WTC11 (cell line): ENCODE data around the gene THSD8. TPM values are rescaled to one million over a fixed set of nuclear protein-coding genes. Genes with fewer than 3 reads are reported as not detected.

Source experiments
- ATAC-seq: fragments of 200-7000 bp; cut with Tn5 transposase; 2 replicates; pipeline ENCODE4 v1.10.0; 2021; ENCODE audit warnings: mild to moderate bottlenecking, moderate library complexity
- CTCF ChIA-PET: fragments of 300-600 bp; sonication (Branson Sonifier 250); formaldehyde crosslinking; loops from one replicate; lab custom pipeline; 2021; ENCODE audit warnings: antibody characterized with exemption; lab: Charles Lee
- POLR2A ChIA-PET: fragments of 350-600 bp; sonication (Branson Sonifier 250); formaldehyde crosslinking; loops from one replicate; lab custom pipeline; 2021; ENCODE audit warnings: antibody characterized with exemption; lab: Charles Lee
- DNase-seq: peaks from one replicate; pipeline ENCODE4 v3.0.0; 2021; ENCODE audit warnings: low spot score
- H3K27ac Mint-ChIP-seq: 2 replicates; pipeline ENCODE4 v1.8.0; 2021; ENCODE audit warnings: mixed read lengths
- H3K27me3 Mint-ChIP-seq: 2 replicates; pipeline ENCODE4 v1.8.0; 2021; ENCODE audit warnings: low read depth, mild to moderate bottlenecking, moderate library complexity, mixed read lengths
- H3K36me3 Mint-ChIP-seq: 2 replicates; pipeline ENCODE4 v1.8.0; 2021; ENCODE audit warnings: mixed read lengths
- H3K4me1 Mint-ChIP-seq: 2 replicates; pipeline ENCODE4 v1.8.0; 2022; ENCODE audit warnings: mixed read lengths
- H3K4me3 Mint-ChIP-seq: 2 replicates; pipeline ENCODE4 v1.8.0; 2021; ENCODE audit warnings: mild to moderate bottlenecking, moderate library complexity, mixed read lengths
- H3K9me3 Mint-ChIP-seq: 2 replicates; pipeline ENCODE4 v1.8.0; 2021; ENCODE audit warnings: mixed read lengths
- ATF1 ChIP-seq: sonication (generic); formaldehyde crosslinking; IDR thresholded peaks from 2 replicates; pipeline ENCODE4 v1.8.1; 2023; ENCODE audit warnings: mild to moderate bottlenecking, moderate library complexity, missing genetic modification reagents
- CREB1 ChIP-seq: sonication (generic); formaldehyde crosslinking; IDR thresholded peaks from 2 replicates; pipeline ENCODE4 v1.8.0; 2023; ENCODE audit warnings: mild to moderate bottlenecking, missing genetic modification reagents
- CREM ChIP-seq: sonication (generic); formaldehyde crosslinking; IDR thresholded peaks from 2 replicates; pipeline ENCODE4 v1.8.1; 2022; ENCODE audit warnings: mild to moderate bottlenecking, missing genetic modification reagents, moderate library complexity
- GTF2I ChIP-seq: fragments of 250-450 bp; sonication (Bioruptor Pico); conservative IDR thresholded peaks from 2 replicates; pipeline ENCODE4 v1.4.0; 2021; ENCODE audit warnings: mild to moderate bottlenecking
- JAZF1 ChIP-seq: fragments of 250-450 bp; sonication (Bioruptor Pico); IDR thresholded peaks from 2 replicates; pipeline ENCODE4 v1.9.0; 2021; ENCODE audit warnings: moderate library complexity, mild to moderate bottlenecking, inconsistent platforms
- JUN ChIP-seq: sonication (generic); formaldehyde crosslinking; IDR thresholded peaks from 2 replicates; pipeline ENCODE4 v1.8.0; 2023; ENCODE audit warnings: mild to moderate bottlenecking, missing genetic modification reagents
- KAT7 ChIP-seq: sonication (generic); formaldehyde crosslinking; IDR thresholded peaks from 2 replicates; pipeline ENCODE4 v1.8.1; 2023; ENCODE audit warnings: missing genetic modification reagents, mild to moderate bottlenecking, borderline replicate concordance
- MYBL2 ChIP-seq: sonication (generic); formaldehyde crosslinking; IDR thresholded peaks from 2 replicates; pipeline ENCODE4 v1.8.1; 2023; ENCODE audit warnings: mild to moderate bottlenecking, moderate library complexity, missing genetic modification reagents
- NFATC4 ChIP-seq: fragments of 250-450 bp; sonication (Bioruptor Pico); IDR thresholded peaks from 2 replicates; pipeline ENCODE4 v1.9.0; 2021; ENCODE audit warnings: mild to moderate bottlenecking
- NFYB ChIP-seq: sonication (generic); formaldehyde crosslinking; conservative IDR thresholded peaks from 2 replicates; pipeline ENCODE4 v1.8.0; 2022; ENCODE audit warnings: low read depth, missing genetic modification reagents
- RELA ChIP-seq: sonication (generic); formaldehyde crosslinking; IDR thresholded peaks from 2 replicates; pipeline ENCODE4 v1.8.1; 2022; ENCODE audit warnings: missing genetic modification reagents, mild to moderate bottlenecking, borderline replicate concordance
- TCF7 ChIP-seq: sonication (generic); formaldehyde crosslinking; IDR thresholded peaks from 2 replicates; pipeline ENCODE4 v1.8.0; 2022; ENCODE audit warnings: mild to moderate bottlenecking, low read depth, missing genetic modification reagents, moderate library complexity
- TEAD1 ChIP-seq: sonication (generic); formaldehyde crosslinking; IDR thresholded peaks from 2 replicates; pipeline ENCODE4 v1.8.0; 2022; ENCODE audit warnings: mild to moderate bottlenecking, missing genetic modification reagents
- ZNF263 ChIP-seq: sonication (generic); formaldehyde crosslinking; IDR thresholded peaks from 2 replicates; pipeline ENCODE4 v1.8.1; 2022; ENCODE audit warnings: low read depth, mild to moderate bottlenecking, moderate library complexity, missing genetic modification reagents
- ZNF671 ChIP-seq: fragments of 250-450 bp; sonication (Bioruptor Pico); IDR thresholded peaks from 2 replicates; pipeline ENCODE4 v1.8.0; 2021; ENCODE audit warnings: mild to moderate bottlenecking
- total RNA-seq: library from RNA; stranded (reverse); gene quantifications from 3 replicates; pipeline ENCODE4 v1.2.3, GENCODE V29; 2021
- TF ChIP-seq, protein P1 (sequence below): sonication (generic); formaldehyde crosslinking; IDR thresholded peaks from 2 replicates; pipeline ENCODE4 v1.8.1; 2023; ENCODE audit warnings: mild to moderate bottlenecking, missing genetic modification reagents, moderate library complexity
- TF ChIP-seq, protein P2 (sequence below): sonication (generic); formaldehyde crosslinking; IDR thresholded peaks from 2 replicates; pipeline ENCODE4 v1.8.1; 2022; ENCODE audit warnings: mild to moderate bottlenecking, missing genetic modification reagents, moderate library complexity, borderline replicate concordance
- TF ChIP-seq, protein P3 (sequence below): sonication (generic); formaldehyde crosslinking; IDR thresholded peaks from 2 replicates; pipeline ENCODE4 v1.8.0; 2023; ENCODE audit warnings: mild to moderate bottlenecking, missing genetic modification reagents
- TF ChIP-seq, protein P4 (sequence below): sonication (generic); formaldehyde crosslinking; conservative IDR thresholded peaks from 2 replicates; pipeline ENCODE4 v1.8.1; 2022; ENCODE audit warnings: mild to moderate bottlenecking, missing genetic modification reagents
- TF ChIP-seq, protein P5 (sequence below): sonication (generic); formaldehyde crosslinking; IDR thresholded peaks from 2 replicates; pipeline ENCODE4 v1.8.0; 2022; ENCODE audit warnings: mild to moderate bottlenecking, missing genetic modification reagents
- TF ChIP-seq, protein P6 (sequence below): fragments of 250-450 bp; sonication (Bioruptor Pico); IDR thresholded peaks from 2 replicates; pipeline ENCODE4 v1.9.0; 2021; ENCODE audit warnings: moderate library complexity, mild to moderate bottlenecking, inconsistent platforms, borderline replicate concordance
- TF ChIP-seq, protein P7 (sequence below): sonication (generic); formaldehyde crosslinking; IDR thresholded peaks from 2 replicates; pipeline ENCODE4 v1.8.1; 2022; ENCODE audit warnings: missing genetic modification reagents, borderline replicate concordance
- TF ChIP-seq, protein P8 (sequence below): sonication (generic); formaldehyde crosslinking; IDR thresholded peaks from 2 replicates; pipeline ENCODE4 v1.8.1; 2023; ENCODE audit warnings: mild to moderate bottlenecking, missing genetic modification reagents
- TF ChIP-seq, protein P9 (sequence below): sonication (generic); formaldehyde crosslinking; IDR thresholded peaks from 2 replicates; pipeline ENCODE4 v1.8.1; 2022; ENCODE audit warnings: mild to moderate bottlenecking, moderate library complexity, missing genetic modification reagents
- TF ChIP-seq, protein P10 (sequence below): sonication (generic); formaldehyde crosslinking; IDR thresholded peaks from 2 replicates; pipeline ENCODE4 v1.8.1; 2022; ENCODE audit warnings: low read depth, mild to moderate bottlenecking, moderate library complexity, missing genetic modification reagents, borderline replicate concordance

The THSD8 gene
- total RNA-seq, 1 experiment from 2014 or later: 30.1 TPM

DNA sequence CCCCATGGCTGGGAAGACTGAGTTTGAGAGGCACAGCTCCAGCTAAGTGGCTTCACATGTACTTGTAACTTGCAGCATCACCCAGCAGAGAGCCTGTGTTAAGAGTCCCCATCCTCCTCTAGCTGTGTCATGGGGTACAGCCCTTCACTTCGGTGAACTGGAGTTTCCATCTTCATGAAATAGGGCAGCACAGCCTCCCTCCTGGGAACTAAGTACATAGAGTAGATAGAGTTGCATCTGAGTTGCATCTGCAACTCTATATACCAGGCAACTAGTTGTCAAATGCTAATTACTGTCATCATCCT, 1.5 kb upstream of the THSD8 start (continued):
- TF ChIP-seq NFYB (CRISPR knock-in tag): no peak
- no peak for TF ChIP-seq NFATC4 (CRISPR knock-in tag)

DNA sequence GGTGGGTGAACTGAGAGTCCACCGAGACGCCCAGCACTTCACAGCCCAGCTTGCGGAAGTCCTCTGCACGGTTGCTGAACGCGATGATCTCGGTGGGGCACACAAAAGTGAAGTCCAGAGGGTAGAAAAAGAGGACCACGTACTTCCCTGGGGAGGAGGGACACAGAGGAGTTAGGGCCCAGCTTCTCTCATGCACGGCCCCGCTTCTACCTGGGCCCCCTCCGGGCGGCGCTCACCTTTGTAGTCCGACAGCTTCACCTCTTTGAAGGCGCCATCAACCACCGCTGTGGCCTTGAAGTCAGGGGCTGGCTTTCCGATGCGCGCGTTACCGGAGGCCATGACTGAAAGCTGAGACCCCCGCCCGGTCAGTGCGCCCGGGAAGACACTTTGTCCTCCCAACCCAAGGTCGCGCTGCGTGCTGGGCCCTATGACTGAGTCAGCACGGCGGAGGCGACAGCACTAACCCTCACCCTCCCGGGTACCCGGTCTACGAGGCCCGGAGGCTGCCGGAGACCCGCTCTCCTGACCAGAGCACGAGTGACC, 875 bp upstream of the THSD8 start:
- CTCF ChIA-PET: interaction anchor here (0.9 to 14.0 kb wide), 10 partner anchors 9 to 190 kb away, joined by 3 to 341 read pairs (median 8); partner anchors contain the start of genes JUNB, RTBDN, ZNF490 and ZNF791
- H3K27ac Mint-ChIP-seq: no peak overlapping the region; the same call in 1 of the 2 replicates
- H3K4me1 Mint-ChIP-seq: peaks cover 21% of the 10 kb centered on the region
- DNase-seq (peak; percentile 54), ATAC-seq (no peak)
- H3K36me3 Mint-ChIP-seq: peaks cover 19% of the 10 kb centered on the region
- peak overlapping the region; percentile 87 for H3K4me3 Mint-ChIP-seq
- POLR2A ChIA-PET: interaction anchor here (0.9 to 2.0 kb wide), 2 partner anchors 9 to 35 kb away, joined by 3 to 9 read pairs; partner anchors contain the start of gene JUNB
- H3K27me3 Mint-ChIP-seq: peaks cover 4% of the 10 kb centered on the region; the same call in 1 of the 2 replicates
- H3K9me3 Mint-ChIP-seq: no peaks in the 10 kb centered on the region
- TF ChIP-seq, protein P1, sequence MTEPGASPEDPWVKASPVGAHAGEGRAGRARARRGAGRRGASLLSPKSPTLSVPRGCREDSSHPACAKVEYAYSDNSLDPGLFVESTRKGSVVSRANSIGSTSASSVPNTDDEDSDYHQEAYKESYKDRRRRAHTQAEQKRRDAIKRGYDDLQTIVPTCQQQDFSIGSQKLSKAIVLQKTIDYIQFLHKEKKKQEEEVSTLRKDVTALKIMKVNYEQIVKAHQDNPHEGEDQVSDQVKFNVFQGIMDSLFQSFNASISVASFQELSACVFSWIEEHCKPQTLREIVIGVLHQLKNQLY (CRISPR knock-in tag): 0 out of 2 replicates have a peak, but pooled peaks have one; percentile 64
- TF ChIP-seq, protein P2, sequence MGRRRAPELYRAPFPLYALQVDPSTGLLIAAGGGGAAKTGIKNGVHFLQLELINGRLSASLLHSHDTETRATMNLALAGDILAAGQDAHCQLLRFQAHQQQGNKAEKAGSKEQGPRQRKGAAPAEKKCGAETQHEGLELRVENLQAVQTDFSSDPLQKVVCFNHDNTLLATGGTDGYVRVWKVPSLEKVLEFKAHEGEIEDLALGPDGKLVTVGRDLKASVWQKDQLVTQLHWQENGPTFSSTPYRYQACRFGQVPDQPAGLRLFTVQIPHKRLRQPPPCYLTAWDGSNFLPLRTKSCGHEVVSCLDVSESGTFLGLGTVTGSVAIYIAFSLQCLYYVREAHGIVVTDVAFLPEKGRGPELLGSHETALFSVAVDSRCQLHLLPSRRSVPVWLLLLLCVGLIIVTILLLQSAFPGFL (CRISPR knock-in tag): no peak
- TF ChIP-seq, protein P3, sequence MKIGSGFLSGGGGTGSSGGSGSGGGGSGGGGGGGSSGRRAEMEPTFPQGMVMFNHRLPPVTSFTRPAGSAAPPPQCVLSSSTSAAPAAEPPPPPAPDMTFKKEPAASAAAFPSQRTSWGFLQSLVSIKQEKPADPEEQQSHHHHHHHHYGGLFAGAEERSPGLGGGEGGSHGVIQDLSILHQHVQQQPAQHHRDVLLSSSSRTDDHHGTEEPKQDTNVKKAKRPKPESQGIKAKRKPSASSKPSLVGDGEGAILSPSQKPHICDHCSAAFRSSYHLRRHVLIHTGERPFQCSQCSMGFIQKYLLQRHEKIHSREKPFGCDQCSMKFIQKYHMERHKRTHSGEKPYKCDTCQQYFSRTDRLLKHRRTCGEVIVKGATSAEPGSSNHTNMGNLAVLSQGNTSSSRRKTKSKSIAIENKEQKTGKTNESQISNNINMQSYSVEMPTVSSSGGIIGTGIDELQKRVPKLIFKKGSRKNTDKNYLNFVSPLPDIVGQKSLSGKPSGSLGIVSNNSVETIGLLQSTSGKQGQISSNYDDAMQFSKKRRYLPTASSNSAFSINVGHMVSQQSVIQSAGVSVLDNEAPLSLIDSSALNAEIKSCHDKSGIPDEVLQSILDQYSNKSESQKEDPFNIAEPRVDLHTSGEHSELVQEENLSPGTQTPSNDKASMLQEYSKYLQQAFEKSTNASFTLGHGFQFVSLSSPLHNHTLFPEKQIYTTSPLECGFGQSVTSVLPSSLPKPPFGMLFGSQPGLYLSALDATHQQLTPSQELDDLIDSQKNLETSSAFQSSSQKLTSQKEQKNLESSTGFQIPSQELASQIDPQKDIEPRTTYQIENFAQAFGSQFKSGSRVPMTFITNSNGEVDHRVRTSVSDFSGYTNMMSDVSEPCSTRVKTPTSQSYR: no peak
- TF ChIP-seq, protein P4, sequence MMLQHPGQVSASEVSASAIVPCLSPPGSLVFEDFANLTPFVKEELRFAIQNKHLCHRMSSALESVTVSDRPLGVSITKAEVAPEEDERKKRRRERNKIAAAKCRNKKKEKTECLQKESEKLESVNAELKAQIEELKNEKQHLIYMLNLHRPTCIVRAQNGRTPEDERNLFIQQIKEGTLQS (CRISPR knock-in tag): no peak
- TF ChIP-seq, protein P5, sequence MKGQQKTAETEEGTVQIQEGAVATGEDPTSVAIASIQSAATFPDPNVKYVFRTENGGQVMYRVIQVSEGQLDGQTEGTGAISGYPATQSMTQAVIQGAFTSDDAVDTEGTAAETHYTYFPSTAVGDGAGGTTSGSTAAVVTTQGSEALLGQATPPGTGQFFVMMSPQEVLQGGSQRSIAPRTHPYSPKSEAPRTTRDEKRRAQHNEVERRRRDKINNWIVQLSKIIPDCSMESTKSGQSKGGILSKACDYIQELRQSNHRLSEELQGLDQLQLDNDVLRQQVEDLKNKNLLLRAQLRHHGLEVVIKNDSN (CRISPR knock-in tag): no peak
- TF ChIP-seq, protein P6, sequence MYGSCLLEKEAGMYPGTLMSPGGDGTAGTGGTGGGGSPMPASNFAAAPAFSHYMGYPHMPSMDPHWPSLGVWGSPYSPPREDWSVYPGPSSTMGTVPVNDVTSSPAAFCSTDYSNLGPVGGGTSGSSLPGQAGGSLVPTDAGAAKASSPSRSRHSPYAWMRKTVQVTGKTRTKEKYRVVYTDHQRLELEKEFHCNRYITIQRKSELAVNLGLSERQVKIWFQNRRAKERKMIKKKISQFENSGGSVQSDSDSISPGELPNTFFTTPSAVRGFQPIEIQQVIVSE (CRISPR knock-in tag): no peak
- TF ChIP-seq JUN (CRISPR knock-in tag): no peak
- no peak for TF ChIP-seq ATF1 (CRISPR knock-in tag)
- no peak for TF ChIP-seq ZNF671 (CRISPR knock-in tag)
- TF ChIP-seq, protein P7, sequence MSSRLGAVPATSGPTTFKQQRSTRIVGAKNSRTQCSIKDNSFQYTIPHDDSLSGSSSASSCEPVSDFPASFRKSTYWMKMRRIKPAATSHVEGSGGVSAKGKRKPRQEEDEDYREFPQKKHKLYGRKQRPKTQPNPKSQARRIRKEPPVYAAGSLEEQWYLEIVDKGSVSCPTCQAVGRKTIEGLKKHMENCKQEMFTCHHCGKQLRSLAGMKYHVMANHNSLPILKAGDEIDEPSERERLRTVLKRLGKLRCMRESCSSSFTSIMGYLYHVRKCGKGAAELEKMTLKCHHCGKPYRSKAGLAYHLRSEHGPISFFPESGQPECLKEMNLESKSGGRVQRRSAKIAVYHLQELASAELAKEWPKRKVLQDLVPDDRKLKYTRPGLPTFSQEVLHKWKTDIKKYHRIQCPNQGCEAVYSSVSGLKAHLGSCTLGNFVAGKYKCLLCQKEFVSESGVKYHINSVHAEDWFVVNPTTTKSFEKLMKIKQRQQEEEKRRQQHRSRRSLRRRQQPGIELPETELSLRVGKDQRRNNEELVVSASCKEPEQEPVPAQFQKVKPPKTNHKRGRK (CRISPR knock-in tag): no peak
- no peak for TF ChIP-seq GTF2I
- no peak for TF ChIP-seq TCF7 (CRISPR knock-in tag)
- no peak for TF ChIP-seq CREB1 (CRISPR knock-in tag)
- peak; percentile 39; the same call in 1 of the 2 replicates for TF ChIP-seq ZNF263
- TF ChIP-seq, protein P8, sequence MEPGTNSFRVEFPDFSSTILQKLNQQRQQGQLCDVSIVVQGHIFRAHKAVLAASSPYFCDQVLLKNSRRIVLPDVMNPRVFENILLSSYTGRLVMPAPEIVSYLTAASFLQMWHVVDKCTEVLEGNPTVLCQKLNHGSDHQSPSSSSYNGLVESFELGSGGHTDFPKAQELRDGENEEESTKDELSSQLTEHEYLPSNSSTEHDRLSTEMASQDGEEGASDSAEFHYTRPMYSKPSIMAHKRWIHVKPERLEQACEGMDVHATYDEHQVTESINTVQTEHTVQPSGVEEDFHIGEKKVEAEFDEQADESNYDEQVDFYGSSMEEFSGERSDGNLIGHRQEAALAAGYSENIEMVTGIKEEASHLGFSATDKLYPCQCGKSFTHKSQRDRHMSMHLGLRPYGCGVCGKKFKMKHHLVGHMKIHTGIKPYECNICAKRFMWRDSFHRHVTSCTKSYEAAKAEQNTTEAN (CRISPR knock-in tag): no peak
- TF ChIP-seq KAT7 (CRISPR knock-in tag): no peak
- TF ChIP-seq CREM (CRISPR knock-in tag): no peak
- TF ChIP-seq TEAD1: no peak
- no peak for TF ChIP-seq RELA (CRISPR knock-in tag)
- no peak for TF ChIP-seq MYBL2 (CRISPR knock-in tag)
- TF ChIP-seq, protein P9, sequence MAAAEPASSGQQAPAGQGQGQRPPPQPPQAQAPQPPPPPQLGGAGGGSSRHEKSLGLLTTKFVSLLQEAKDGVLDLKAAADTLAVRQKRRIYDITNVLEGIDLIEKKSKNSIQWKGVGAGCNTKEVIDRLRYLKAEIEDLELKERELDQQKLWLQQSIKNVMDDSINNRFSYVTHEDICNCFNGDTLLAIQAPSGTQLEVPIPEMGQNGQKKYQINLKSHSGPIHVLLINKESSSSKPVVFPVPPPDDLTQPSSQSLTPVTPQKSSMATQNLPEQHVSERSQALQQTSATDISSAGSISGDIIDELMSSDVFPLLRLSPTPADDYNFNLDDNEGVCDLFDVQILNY (CRISPR knock-in tag): no peak
- TF ChIP-seq JAZF1 (CRISPR knock-in tag): no peak
- TF ChIP-seq, protein P10, sequence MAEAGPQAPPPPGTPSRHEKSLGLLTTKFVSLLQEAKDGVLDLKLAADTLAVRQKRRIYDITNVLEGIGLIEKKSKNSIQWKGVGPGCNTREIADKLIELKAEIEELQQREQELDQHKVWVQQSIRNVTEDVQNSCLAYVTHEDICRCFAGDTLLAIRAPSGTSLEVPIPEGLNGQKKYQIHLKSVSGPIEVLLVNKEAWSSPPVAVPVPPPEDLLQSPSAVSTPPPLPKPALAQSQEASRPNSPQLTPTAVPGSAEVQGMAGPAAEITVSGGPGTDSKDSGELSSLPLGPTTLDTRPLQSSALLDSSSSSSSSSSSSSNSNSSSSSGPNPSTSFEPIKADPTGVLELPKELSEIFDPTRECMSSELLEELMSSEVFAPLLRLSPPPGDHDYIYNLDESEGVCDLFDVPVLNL (CRISPR knock-in tag): no peak
